GM19438 (cell line): Measurements from ENCODE around the gene KCTD19.

Experiments
- ATAC-seq: cut with Tn5 transposase; IDR thresholded peaks from one replicate; pipeline ENCODE4 v1.9.1; 2021; ENCODE audit warnings: low read depth; ENCODE audit not compliant: unreplicated experiment

The KCTD19 gene

DNA sequence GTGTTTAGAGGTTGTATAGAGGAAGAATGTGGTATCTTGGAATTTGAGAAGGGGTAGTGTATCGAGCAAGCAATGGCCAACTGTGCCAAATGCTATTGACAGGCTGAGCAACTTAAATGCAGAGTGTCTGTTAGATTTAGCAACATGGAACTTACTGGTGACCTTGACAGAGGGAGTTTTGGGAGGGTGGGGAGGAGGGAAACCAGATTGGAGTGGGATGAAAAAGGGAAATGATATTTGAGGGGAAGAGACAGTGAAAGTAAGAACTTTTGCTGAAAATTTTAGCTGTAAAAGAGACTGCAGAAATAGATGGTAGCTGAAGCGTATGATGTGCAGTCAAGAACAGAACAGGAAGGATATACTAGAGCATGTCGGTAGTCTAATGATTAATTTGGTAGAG is 1.2 kb upstream of the KCTD19 start:
- ATAC-seq, result no peak

GRCh38 chr16:67326115-67326471 is 448 bp downstream of the KCTD19 start:
- no peak for ATAC-seq

DNA sequence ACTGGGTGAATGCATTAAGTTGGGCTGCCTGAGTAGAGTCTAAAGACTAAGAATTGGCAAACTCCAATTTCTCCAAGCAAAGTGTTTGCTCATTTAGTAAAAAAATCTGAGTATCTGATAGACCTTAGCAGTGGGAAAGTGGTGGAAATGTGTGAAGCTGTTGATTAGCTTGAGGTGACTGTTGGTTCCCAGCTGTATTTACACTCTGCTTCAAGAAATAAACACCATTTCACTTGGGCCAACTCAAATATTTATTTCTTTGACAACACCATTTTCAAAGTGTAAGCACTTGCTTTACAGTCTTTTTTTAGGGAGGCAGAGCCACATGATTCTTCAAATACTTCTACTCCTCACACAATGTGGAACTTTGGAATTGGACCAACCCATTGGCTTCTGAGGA is 8.7 kb downstream of the KCTD19 start:
- no peak for ATAC-seq

DNA sequence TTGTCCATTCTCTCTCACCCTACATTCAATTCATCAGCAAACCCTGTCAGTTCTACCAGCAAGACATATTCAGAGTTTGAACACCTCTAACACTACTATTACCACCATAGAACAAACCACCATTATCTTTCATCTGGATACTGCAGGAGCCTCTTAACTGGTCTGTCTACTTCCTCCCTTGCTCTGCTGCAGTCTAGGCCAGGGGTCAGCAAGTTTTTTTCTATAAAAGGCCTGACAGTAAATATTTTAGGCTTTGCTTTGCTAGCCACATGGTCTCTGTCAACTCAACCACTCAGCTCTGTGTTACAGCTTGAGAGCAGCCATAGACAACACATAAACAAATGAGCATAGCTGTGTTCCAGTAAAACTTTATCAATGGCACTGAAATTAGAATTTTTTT is 13.8 kb downstream of the KCTD19 start:
- ATAC-seq, result no peak

DNA sequence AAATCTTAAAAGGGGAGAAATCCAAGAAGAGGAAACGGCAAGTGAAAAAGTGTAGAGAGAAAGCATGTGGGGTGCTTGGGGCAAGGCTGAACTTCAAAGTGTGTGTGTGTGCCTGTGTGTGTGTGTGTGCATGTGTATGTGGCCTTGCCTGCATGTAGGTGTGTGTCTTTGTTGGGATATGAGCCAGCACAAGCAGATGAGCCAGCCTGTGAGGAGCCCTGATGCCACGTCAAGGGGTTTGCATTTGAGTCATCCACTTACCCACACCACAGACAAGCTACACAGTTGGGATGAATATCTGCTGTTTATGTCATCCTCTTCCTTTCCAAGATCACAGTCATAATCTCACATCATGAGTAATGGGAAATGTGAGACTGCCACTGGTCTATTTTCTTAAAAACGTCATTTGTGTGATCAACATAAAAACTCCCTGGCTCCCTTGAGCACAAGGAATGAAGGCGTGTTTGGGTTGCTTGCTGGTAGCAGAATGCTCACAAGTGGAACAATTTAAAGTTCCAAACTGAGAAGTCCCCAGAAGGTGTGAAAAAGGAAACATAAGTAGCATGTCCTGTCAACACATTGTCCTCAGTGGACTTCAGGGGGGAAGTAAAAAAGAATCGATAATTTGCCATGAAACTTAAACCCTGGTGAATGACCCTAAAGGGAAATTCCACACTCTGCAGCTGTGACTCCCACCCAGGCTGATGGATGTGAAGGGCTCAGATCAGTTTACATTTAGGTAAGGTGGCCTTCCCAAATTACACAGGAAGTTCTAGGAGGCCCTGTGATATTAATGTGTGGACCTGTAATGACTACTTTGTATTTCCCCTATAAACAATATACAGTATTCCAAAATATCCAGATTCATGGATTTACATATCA is 14.7 kb downstream of the KCTD19 start:
- ATAC-seq, result no peak

DNA sequence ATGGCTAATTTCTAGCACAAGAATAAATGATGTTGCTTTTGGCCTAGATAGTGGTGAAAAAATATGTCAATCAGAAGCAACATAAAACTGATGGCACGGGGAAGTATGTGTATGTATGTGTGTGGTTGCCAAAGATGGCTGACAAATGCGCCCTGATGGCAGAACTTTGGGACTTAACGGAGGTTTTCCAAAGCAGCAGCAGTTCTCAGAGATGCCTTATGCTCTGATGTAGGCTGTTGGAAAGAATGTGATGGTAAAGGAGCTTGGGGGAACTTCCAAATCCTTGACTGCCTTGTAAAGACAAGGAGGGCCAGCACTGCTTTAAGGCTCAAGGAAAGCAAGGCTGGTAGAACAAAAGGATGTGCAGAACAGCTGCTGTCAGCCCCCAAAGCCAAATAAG is 16.0 kb downstream of the KCTD19 start:
- no peak for ATAC-seq

GRCh38 chr16:67305216-67306071 is 21.1 kb downstream of the KCTD19 start:
- ATAC-seq, result no peak

GRCh38 chr16:67304020-67304419 is 22.5 kb downstream of the KCTD19 start:
- no peak for ATAC-seq

GRCh38 chr16:67302970-67303369 is 23.6 kb downstream of the KCTD19 start:
- no peak for ATAC-seq

- no peak for ATAC-seq
These were observed 24.5 kb downstream of the KCTD19 start for GRCh38 chr16:67302076-67302475.

GRCh38 chr16:67301080-67301782 is 25.3 kb downstream of the KCTD19 start:
- ATAC-seq, result no peak

DNA sequence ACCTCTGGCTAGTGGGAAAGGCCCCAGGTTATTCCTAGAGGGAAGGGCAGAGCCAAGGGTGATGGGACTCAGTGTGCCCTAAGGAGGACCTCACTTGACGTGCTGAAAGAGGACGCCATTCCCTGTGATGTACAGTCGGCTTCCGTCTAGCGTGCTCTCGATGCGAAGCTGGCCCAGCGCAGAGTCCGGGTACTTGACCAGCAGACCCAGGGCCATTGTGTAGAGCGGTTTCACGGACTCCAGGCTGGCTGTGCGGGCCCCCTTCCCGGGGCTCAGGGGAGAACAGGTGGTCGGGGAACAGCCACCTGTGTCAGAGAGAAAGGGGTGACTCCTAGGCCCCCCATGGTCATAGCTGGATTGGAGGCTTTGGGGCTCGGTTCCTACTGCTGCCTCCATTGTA is 27.3 kb downstream of the KCTD19 start:
- no peak for ATAC-seq

DNA sequence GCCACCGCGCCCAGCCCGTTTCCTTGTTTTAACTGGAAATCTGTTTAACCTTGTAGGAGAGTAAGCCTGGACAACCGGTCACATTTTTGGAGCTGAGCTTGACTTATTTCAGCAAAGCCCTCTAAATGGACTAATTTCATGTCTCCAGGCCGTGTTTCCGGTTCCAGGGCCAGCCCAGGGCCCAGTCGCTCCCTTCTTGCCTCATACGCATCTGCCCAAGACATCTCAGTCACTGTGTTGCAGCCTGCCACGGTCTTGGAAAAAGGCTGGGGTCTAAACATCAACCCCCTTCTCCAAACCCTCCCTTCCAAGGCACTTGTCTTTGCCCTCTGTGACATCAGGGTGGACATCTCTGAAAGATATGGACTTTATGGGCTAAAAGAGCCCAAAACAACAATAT is 28.3 kb downstream of the KCTD19 start:
- no peak for ATAC-seq

DNA sequence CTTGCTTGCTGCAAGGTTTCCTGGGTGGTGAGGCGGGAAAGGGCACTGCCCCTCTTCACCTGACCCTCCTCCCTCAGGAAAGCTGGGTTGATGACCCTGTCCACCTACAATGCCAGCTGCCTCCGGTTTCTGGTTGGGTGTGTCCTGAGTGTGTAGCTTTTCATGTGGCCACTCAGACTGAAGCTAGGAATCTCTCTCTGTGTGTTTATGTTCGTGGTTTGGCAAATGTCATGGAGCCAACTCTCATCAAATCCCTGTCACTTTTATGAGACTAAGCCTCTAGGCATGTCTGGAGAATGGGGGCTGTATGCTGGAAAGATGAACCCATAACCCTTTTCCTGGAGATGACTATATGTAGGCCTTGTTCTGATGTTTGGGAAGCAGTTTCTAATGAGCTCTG is 30.1 kb downstream of the KCTD19 start:
- no peak for ATAC-seq

DNA sequence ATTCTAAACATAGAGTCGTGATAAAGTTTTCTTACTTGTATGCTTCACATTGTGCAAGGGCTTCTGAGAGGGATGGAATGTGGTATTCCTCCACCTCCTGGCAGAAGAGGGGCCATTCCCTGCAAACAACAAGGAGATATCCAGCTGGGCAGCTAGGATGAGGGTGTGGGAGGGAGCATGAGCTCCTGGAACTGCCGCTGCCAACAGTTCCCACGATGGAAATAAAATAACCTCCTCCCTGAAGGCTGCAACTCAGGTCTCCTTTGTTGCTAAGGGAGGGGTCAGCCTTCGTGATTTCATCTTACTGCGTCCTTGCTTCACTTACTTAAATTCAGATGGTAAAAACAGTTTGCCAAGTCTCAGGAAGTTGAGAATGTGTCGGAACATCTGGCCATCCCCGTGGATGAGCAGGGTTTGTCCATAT is 31.6 kb downstream of the KCTD19 start:
- no peak for ATAC-seq

DNA sequence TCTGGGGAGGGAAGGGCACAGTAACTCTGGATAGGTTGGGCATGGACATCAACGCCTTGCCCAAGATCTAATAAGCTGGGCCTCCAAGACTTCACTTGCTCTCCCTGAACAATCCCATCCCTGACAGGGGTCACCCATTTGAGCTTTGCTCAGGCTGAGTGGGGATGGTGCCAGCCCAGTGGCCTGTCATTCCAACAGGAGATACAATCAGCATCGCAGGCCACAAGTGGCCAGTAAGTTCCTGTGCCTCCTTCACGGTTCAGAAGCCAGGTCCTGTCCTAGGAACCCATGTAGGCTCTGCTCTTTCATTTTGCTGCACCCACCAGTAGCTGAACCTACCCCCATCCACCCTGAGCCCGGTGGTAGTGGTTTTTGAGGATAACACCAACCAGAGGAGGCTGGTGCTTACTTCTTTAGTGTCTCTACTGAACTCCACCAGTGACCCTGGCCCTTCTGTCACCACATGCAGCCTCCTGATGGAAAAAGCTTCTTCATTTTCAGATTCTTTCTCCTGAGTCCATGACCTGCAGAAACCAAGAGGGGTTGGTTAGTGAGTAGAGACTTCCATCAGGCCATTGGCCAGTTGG is 32.3 kb downstream of the KCTD19 start:
- ATAC-seq, result no peak

DNA sequence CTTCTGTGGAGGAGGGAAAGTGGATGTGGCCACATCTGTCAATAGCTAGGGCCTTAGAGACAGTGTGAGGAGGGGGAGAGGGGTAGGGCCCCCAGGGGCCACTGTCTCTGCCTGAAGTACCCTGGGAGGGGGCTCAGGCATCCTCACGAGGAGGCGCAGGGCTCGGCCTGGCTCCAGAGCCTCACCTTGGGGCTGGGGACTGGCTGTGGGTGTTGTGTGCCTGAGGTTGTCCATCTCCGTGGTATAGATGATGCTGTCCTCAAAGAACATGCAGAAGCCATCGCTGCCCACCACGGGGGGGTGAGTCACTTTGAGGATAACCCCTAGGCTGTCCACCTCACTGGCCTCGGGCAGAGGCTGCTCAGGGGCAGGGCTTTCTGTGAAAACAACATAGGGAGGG is 35.1 kb downstream of the KCTD19 start:
- ATAC-seq, result no peak

DNA sequence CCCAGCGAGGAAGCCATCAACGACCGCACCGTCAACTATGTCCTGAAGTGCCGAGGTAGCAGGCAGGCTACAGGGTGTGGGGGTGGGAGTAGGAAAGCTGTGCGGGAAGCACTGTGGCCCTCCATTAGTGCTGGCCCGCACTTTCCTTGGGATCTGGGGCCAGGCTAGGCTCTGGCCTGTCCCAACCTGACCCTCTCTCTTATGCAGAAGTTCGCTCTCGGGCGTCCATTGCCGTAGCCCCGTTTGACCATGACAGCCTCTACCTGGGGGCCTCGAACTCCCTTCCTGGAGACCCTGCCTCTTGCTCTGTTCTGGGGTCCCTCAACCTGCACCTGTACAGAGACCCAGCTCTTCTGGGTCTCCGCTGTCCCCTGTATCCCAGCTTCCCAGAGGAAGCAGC is 38.6 kb downstream of the KCTD19 start:
- ATAC-seq, result no peak

DNA sequence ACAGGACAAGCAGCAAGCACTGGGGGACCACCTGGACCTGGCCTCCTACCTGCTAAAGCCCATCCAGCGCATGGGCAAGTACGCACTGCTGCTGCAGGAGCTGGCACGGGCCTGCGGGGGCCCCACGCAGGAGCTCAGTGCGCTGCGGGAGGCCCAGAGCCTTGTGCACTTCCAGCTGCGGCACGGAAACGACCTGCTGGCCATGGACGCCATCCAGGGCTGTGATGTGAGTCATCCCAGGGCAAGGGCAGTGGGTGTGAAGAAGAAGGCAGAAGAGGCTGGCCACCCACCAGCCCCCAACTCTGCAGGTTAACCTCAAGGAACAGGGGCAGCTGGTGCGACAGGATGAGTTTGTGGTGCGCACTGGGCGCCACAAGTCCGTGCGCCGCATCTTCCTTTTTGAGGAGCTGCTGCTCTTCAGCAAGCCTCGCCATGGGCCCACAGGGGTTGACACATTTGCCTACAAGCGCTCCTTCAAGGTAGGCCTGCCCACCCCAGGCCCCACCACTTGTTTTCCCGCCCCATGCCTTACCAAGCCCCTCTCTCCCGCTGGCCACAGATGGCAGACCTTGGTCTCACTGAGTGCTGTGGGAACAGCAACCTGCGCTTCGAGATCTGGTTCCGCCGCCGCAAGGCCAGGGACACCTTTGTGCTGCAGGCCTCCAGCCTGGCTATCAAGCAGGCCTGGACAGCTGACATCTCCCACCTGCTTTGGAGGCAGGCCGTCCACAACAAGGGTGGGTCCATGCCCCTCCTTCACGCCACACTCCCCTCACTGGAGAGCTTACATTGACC is 39.9 kb downstream of the KCTD19 start:
- no peak for ATAC-seq
